HG03558 (cell line): ENCODE results near the gene ATG7.
"Not testable (repeated sequence)": the region's sequence is repeated elsewhere in the genome, so short reads cannot be mapped to it uniquely, and the experiment has no call there.

ENCODE experiments used
- ATAC-seq: cut with Tn5 transposase; IDR thresholded peaks from one replicate; pipeline ENCODE4 v1.9.1; 2021; ENCODE audit warnings: moderate number of reproducible peaks; ENCODE audit not compliant: unreplicated experiment; ENCODE audit errors: extremely low read depth

ATG7 gene

DNA sequence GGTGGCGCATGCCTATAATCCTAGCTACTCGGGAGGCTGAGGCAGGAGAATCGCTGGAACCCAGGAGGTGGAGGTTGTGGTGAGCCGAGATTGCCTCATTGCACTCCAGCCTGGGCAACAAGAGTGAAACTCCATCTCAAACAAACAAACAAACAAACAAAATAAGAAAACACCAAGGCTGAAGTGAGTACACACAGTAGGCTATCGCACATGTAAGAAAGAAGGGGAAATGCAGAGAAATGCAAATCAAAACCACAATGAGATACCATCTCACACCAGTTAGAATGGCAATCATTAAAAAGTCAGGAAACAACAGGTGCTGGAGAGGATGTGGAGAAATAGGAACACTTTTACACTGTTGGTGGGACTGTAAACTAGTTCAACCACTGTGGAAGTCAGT lies 322.8 kb downstream of the ATG7 start:
- not testable (repeated sequence) for ATAC-seq

DNA sequence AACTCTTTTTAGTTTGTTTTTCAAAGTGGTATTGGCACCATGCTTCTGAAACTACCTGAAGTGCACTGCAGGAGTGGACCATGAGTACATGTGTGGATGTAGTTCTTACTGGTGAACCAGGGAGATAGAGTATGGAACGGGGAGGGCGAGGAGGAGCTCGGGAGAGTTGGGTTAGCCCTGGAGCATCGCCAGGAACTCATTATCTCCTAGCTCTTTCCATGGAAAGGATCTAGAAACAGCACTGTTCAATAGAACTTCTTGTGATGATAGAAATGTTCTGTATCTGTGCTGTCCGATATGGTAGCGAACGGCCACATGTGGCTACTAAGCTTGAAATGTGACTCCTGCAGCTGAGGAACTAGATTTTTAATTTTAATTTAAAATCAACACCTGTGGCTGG lies 324.2 kb downstream of the ATG7 start:
- no peak for ATAC-seq

GRCh38 chr3:11600501-11601282 lies 328.5 kb downstream of the ATG7 start:
- no peak for ATAC-seq

DNA sequence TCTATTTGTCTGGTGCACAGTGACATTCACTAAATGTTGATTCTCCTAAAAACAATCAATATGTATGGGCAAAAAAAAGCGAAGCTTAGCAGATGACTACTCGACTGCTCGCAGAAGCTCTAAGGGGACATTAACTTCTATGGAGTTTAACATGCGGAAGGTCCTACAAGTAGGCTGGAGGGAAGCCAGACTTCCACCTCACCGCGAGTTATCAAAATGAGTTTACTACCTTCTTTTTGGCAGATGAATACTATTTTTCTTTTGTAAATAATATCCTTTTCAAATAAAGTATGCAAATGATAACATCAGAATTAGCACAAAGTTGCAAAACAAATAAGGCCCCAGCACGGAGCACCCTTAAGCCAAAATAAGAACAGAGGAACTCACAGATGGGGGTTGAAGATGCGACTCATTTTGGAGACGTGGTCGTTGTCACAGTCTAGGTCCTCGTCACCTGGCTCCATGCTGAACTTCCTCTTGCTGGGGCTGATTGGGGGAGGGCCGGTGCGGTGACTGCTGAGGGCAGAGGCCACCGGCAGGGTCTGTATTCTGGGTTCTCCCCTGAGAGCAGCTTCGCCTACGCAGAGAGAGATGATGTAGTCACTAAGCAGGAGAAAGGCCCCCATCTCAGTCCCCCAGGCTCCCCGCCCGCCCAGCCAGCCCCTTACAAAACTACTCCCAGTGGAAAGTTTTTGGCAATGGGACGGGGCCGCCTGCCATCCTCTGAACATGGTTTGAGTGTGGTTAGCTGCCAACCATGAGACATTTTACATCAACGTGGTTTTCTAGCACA lies 329.4 kb downstream of the ATG7 start:
- ATAC-seq = peak; percentile 75

GRCh38 chr3:11602239-11602840 lies 330.1 kb downstream of the ATG7 start:
- no peak for ATAC-seq

DNA sequence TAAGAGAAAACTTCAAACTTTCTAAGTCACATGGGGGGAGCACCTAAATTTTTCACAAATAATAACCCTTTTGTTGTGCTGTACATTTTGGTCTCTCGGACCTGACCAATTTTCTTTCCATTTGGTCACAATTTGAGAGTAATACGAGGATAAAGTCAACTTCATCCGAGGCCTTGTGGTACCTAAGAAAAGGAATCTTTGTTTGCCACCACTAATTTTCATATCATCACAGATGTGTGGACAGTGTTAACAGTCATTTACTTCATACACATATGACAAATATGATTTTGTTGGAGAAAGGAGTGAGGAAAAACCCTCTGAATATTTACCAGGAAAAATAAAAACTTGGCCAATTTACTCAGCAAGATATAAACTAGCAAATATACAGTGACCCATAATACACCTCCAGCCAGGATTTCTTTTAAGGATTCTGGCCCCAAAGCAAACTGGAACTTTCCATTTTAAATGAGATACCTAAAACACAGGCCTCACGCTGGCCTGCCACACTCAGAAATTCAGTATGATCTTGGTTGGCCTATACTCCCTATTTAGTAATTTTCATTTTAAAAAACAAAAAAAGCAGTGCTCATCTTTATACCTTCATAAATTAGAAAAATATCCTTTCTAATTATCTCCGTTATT lies 330.8 kb downstream of the ATG7 start:
- no peak for ATAC-seq

- ATAC-seq = no peak
Observed at GRCh38 chr3:11603628-11604027, 331.4 kb downstream of the ATG7 start.

DNA sequence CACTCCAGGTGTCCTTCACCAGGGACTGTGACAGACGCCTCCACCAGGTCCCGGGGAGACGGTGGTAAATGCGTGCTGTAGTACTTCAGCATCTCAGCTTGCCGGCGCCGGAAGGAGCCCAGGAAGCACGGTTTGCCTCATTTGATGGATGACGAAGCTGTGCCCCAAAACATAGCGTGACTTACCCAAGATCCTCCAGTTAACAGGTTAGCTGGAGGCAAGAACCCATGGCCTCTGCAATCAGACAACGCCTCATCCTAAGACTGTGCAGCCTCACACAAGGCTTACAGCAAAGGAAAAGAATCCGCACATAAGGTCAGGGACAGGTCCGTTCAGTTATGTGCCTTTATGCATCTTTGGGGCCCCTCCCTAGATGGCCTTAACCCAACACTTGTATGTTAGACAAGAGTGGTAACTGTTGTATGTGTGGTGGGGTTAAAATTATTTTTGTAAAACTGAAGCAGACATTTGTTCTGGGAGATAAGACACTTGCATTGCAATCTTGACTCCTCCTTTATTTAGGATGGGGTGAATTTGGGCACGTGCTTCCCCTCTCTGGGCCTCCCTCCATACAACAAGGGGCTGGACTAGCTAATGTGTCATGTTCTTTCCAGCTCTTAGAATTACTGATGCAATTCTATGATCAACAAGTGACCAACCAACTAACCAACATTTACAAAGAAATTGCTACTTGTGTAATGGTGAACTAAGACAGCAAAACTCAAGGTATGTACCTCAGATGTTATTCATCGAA lies 332.1 kb downstream of the ATG7 start:
- no peak for ATAC-seq

GRCh38 chr3:11605398-11605797 lies 333.2 kb downstream of the ATG7 start:
- ATAC-seq = no peak

DNA sequence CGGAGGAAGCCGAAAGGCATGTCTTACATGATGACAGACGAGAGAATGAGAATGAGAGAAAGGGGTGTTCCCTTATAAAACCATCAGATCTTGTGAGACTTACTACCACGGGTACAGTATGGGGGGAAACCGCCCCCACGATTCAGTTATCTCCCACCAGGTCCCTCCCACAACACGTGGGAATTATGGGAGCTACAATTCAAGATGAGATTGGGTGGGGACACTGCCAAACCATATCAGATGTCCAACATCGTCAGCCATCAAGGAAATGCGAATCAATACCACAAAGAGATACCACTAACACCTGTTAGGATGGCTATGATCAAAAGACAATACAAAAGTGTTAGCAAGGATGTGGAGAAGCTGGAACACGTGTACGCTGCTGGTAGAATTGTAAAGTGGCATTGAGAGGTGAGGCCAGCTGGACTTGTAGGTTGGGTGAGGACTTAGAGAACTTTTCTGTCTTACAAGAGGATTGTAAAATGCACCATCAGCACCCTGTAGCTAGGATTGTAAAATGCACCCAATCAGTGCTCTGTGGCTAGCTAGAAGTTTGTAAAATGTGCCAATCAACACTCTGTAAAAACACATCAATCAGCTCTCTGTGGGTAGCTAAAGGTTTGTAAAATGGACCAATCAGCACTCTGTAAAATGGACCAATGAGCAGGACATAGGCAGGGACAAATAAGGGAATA lies 334.0 kb downstream of the ATG7 start:
- no peak for ATAC-seq

- no peak for ATAC-seq
Observed at GRCh38 chr3:11606865-11607440, 334.8 kb downstream of the ATG7 start.
